Measurements from ENCODE around the gene MED25. TPM values are rescaled to one million over a fixed set of nuclear protein-coding genes. Genes with fewer than 3 reads are reported as not detected.

The MED25 gene
- total RNA-seq, 1 donor from 2014 or later = 25.0 TPM

DNA sequence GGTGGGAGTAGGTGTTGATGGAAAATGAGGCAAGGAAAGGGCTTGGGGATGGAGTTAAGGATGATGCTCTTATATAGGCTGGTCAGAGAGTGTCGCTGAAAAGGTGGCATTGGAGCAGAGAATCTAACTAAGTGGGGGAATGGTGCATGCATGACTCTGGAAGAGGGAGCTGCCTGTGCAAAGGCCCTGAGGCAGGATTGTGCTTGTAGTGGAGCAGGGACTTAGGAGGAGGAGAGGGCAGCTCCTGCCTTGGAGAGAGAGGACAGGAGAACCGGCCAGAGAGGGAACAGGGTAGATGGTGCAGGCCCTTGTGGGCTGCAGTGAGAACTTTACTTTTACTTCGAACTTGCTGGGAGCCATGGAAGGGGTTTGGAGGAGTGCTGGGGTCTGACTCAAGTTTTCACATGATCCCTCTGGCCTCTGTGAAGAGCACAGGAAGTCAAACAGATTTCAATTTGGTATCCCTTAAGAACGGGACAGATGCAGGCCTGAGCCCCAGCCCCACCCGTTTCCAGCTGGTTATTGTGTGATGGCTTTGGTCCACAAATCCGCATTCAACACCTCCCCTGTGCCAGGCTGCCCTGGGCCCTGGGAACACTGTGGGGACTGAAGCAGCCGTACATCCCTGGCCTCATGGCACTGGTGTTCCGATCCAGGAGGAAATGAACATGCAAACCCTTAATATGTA, 44.3 kb upstream of the MED25 start:
- H3K27me3 ChIP-seq = no peaks in the 10 kb centered on the region
- no peak for TF ChIP-seq POLR2AphosphoS5 (IDR thresholded peaks at IDR 0.05; ENCODE audit: insufficient read depth in 1 of 2, low read depth in 1 of 2)
- TF ChIP-seq, protein P1, sequence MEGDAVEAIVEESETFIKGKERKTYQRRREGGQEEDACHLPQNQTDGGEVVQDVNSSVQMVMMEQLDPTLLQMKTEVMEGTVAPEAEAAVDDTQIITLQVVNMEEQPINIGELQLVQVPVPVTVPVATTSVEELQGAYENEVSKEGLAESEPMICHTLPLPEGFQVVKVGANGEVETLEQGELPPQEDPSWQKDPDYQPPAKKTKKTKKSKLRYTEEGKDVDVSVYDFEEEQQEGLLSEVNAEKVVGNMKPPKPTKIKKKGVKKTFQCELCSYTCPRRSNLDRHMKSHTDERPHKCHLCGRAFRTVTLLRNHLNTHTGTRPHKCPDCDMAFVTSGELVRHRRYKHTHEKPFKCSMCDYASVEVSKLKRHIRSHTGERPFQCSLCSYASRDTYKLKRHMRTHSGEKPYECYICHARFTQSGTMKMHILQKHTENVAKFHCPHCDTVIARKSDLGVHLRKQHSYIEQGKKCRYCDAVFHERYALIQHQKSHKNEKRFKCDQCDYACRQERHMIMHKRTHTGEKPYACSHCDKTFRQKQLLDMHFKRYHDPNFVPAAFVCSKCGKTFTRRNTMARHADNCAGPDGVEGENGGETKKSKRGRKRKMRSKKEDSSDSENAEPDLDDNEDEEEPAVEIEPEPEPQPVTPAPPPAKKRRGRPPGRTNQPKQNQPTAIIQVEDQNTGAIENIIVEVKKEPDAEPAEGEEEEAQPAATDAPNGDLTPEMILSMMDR (IDR thresholded peaks at IDR 0.05) = no peak
- no peak for TF ChIP-seq POLR2A (IDR thresholded peaks at IDR 0.05)
- no peak overlapping the region for H3K4me3 ChIP-seq
- H3K4me1 ChIP-seq = peaks cover 30% of the 10 kb centered on the region
- H3K9me3 ChIP-seq = no peaks in the 10 kb centered on the region
- no peaks in the 10 kb centered on the region for H3K36me3 ChIP-seq
- intact Hi-C loops (cut with DNase I) = loop anchor here (10.0 kb wide), 1 partner anchor 71 kb away; no protein-coding TSS in a partner anchor
- H3K27ac ChIP-seq = no peak overlapping the region
- no peak for DNase-seq (ENCODE audit: extremely low spot score in 2 of 2)

DNA sequence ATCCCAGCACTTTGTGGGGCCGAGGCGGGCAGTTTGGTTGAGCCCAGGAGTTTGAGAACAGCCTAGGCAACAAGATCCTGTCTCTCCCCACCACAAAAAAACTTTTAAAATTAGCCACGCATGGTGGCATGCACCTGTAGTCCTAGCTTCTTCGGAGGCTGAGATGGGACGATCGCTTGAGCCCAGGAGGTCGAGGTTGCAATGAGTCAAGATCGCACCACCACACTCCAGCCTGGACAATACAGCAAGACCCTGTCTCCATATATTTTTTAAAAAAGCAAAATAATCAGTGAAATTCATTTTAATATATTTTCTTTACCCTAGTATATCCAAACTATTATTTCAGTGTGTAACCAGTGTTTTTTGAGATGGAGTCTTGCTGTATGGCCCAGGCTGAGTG, 43.1 kb upstream of the MED25 start:
- TF ChIP-seq POLR2A (IDR thresholded peaks at IDR 0.05) (no peak), POLR2AphosphoS5 (IDR thresholded peaks at IDR 0.05; ENCODE audit: insufficient read depth in 1 of 2, low read depth in 1 of 2) (no peak)
- TF ChIP-seq, protein P1 (IDR thresholded peaks at IDR 0.05) = no peak
- Histone ChIP-seq H3K27me3 (no peaks in the 10 kb centered on the region), H3K36me3 (no peaks in the 10 kb centered on the region), H3K4me3 (no peak overlapping the region), H3K4me1 (peaks cover 26% of the 10 kb centered on the region), H3K27ac (no peak overlapping the region), H3K9me3 (no peaks in the 10 kb centered on the region)
- DNase-seq (ENCODE audit: extremely low spot score in 2 of 2) = no peak
- intact Hi-C loops (cut with DNase I) = loop anchor here (10.0 kb wide), 1 partner anchor 70 kb away; no protein-coding TSS in a partner anchor

GRCh38 chr19:49775742-49776370, 42.2 kb upstream of the MED25 start:
- Histone ChIP-seq H3K27ac (no peak overlapping the region), H3K4me3 (no peak overlapping the region), H3K36me3 (no peaks in the 10 kb centered on the region), H3K9me3 (no peaks in the 10 kb centered on the region), H3K4me1 (peaks cover 26% of the 10 kb centered on the region), H3K27me3 (no peaks in the 10 kb centered on the region)
- intact Hi-C loops (cut with DNase I) = loop anchor here (10.0 kb wide), 1 partner anchor 69 kb away; no protein-coding TSS in a partner anchor
- TF ChIP-seq POLR2AphosphoS5 (IDR thresholded peaks at IDR 0.05; ENCODE audit: insufficient read depth in 1 of 2, low read depth in 1 of 2) (no peak), POLR2A (IDR thresholded peaks at IDR 0.05) (no peak)
- TF ChIP-seq, protein P1 (IDR thresholded peaks at IDR 0.05) = no peak
- DNase-seq (ENCODE audit: extremely low spot score in 2 of 2) = no peak

DNA sequence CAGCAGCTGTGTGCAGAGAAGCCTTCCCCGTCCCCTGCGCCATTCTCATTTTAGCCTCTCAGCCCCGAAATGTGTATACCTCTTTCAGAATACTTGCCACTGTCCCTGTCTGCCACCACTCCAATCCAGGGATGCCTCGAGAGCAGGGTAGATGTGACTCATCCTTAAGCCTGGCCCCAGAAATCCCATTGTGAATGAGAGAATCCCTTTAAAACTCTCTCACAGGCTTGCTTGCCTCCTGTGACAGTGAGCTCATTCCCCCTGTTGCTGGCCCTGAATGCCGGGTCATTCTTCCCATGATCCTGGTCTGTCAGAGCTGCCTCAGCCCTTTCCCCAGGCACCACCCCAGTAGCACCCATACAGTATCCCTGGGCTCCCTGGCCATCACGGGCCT, 41.7 kb upstream of the MED25 start:
- Histone ChIP-seq H3K4me1 (peaks cover 26% of the 10 kb centered on the region), H3K27ac (no peak overlapping the region), H3K4me3 (no peak overlapping the region), H3K36me3 (no peaks in the 10 kb centered on the region), H3K27me3 (no peaks in the 10 kb centered on the region), H3K9me3 (no peaks in the 10 kb centered on the region)
- TF ChIP-seq, protein P1 (IDR thresholded peaks at IDR 0.05) = no peak
- intact Hi-C loops (cut with DNase I) = loop anchor here (10.0 kb wide), 1 partner anchor 68 kb away; no protein-coding TSS in a partner anchor
- no peak for DNase-seq (ENCODE audit: extremely low spot score in 2 of 2)

Data from vagina (tissue), 2 donors.